Measurements from ENCODE around the gene GRIK4.

The GRIK4 gene

GRCh38 chr11:120818097-120818496, 306.5 kb downstream of the GRIK4 start:
- in situ Hi-C loops (cut with HindIII; ENCODE audit: low sequenced_read_pairs), result no loop called here
- DNase-seq (ENCODE audit: low read depth), result no peak
- no peak for TF ChIP-seq CTCF (IDR thresholded peaks at IDR 0.05; ENCODE audit: low read depth, low read length, missing control alignments)

GRCh38 chr11:120819003-120819402, 307.5 kb downstream of the GRIK4 start:
- no peak for DNase-seq (ENCODE audit: low read depth)
- TF ChIP-seq CTCF (IDR thresholded peaks at IDR 0.05; ENCODE audit: low read depth, low read length, missing control alignments), result no peak
- no peak overlapping the region for H3K4me3 ChIP-seq (ENCODE audit: low read depth, low read length)
- in situ Hi-C loops (cut with HindIII; ENCODE audit: low sequenced_read_pairs), result no loop called here

More at GRCh38 chr11:120818097-120818496, 306.5 kb downstream of the GRIK4 start:
- H3K4me3 ChIP-seq (ENCODE audit: low read depth, low read length), result no peak overlapping the region

GRCh38 chr11:120819437-120820365, 308.2 kb downstream of the GRIK4 start:
- H3K4me3 ChIP-seq (ENCODE audit: low read depth, low read length), result no peak overlapping the region
- DNase-seq (ENCODE audit: low read depth), result no peak
- in situ Hi-C loops (cut with HindIII; ENCODE audit: low sequenced_read_pairs), result no loop called here
- TF ChIP-seq CTCF (IDR thresholded peaks at IDR 0.05; ENCODE audit: low read depth, low read length, missing control alignments), result no peak

- no peak overlapping the region for H3K4me3 ChIP-seq (ENCODE audit: low read depth, low read length)
- no peak for TF ChIP-seq CTCF (IDR thresholded peaks at IDR 0.05; ENCODE audit: low read depth, low read length, missing control alignments)
- in situ Hi-C loops (cut with HindIII; ENCODE audit: low sequenced_read_pairs), result no loop called here
- no peak for DNase-seq (ENCODE audit: low read depth)
These were observed 311.6 kb downstream of the GRIK4 start for GRCh38 chr11:120823159-120823558.

- no peak overlapping the region for H3K4me3 ChIP-seq (ENCODE audit: low read depth, low read length)
- in situ Hi-C loops (cut with HindIII; ENCODE audit: low sequenced_read_pairs), result no loop called here
- no peak for DNase-seq (ENCODE audit: low read depth)
- TF ChIP-seq CTCF (IDR thresholded peaks at IDR 0.05; ENCODE audit: low read depth, low read length, missing control alignments), result no peak
These were observed 312.7 kb downstream of the GRIK4 start for GRCh38 chr11:120824242-120824641.

- no peak for DNase-seq (ENCODE audit: low read depth)
- no peak overlapping the region for H3K4me3 ChIP-seq (ENCODE audit: low read depth, low read length)
- TF ChIP-seq CTCF (IDR thresholded peaks at IDR 0.05; ENCODE audit: low read depth, low read length, missing control alignments), result no peak
- in situ Hi-C loops (cut with HindIII; ENCODE audit: low sequenced_read_pairs), result no loop called here
These were observed 315.6 kb downstream of the GRIK4 start for GRCh38 chr11:120827198-120827597.

Data from astrocyte of the cerebellum (primary cell).